ENCODE data around the gene MAGI2. TPM values are rescaled to one million over a fixed set of nuclear protein-coding genes. Genes with fewer than 3 reads are reported as not detected.

Gene MAGI2
- total RNA-seq, 1 experiment from 2014 or later = 0.34 TPM

GRCh38 chr7:78479348-78479747 lies 974.1 kb downstream of the MAGI2 start:
- no peak overlapping the region for H3K27ac ChIP-seq (ENCODE audit: low read depth, low read length, poor library complexity, severe bottlenecking)
- ChIA-PET CTCF (no interaction called here), POLR2A (ENCODE audit: low non-redundant PET) (no interaction called here)
- H3K36me3 ChIP-seq (ENCODE audit: insufficient read depth, low read length, poor library complexity, severe bottlenecking) = no peaks in the 10 kb centered on the region
- DNase-seq (ENCODE audit: low spot score) = no peak
- H3K9me3 ChIP-seq (ENCODE audit: low read depth, low read length, poor library complexity, severe bottlenecking) = no peaks in the 10 kb centered on the region
- no peak overlapping the region for H3K4me3 ChIP-seq (ENCODE audit: low read depth, low read length, poor library complexity, severe bottlenecking)
- H3K27me3 ChIP-seq (replicated peaks; ENCODE audit: insufficient read depth, low read depth, low read length, poor library complexity) = peaks cover 28% of the 10 kb centered on the region
- H3K4me1 ChIP-seq (ENCODE audit: insufficient read depth, low read length, poor library complexity, severe bottlenecking) = no peaks in the 10 kb centered on the region
- no TSS peak for BruUV-seq (replicated peaks)
- intact Hi-C loops (cut with micrococcal nuclease; ENCODE audit: unreplicated experiment) = no loop called here
- TF ChIP-seq, protein P1, sequence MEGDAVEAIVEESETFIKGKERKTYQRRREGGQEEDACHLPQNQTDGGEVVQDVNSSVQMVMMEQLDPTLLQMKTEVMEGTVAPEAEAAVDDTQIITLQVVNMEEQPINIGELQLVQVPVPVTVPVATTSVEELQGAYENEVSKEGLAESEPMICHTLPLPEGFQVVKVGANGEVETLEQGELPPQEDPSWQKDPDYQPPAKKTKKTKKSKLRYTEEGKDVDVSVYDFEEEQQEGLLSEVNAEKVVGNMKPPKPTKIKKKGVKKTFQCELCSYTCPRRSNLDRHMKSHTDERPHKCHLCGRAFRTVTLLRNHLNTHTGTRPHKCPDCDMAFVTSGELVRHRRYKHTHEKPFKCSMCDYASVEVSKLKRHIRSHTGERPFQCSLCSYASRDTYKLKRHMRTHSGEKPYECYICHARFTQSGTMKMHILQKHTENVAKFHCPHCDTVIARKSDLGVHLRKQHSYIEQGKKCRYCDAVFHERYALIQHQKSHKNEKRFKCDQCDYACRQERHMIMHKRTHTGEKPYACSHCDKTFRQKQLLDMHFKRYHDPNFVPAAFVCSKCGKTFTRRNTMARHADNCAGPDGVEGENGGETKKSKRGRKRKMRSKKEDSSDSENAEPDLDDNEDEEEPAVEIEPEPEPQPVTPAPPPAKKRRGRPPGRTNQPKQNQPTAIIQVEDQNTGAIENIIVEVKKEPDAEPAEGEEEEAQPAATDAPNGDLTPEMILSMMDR (conservative IDR thresholded peaks at IDR 0.05; ENCODE audit: low read depth, low read length) = no peak
- TF ChIP-seq EZH2 (IDR thresholded peaks at IDR 0.05; ENCODE audit: borderline replicate concordance, low read depth, low read length, poor library complexity, severe bottlenecking) = no peak

- TF ChIP-seq, protein P1 (conservative IDR thresholded peaks at IDR 0.05; ENCODE audit: low read depth, low read length) = no peak
- no peak for TF ChIP-seq EZH2 (IDR thresholded peaks at IDR 0.05; ENCODE audit: borderline replicate concordance, low read depth, low read length, poor library complexity, severe bottlenecking)
- H3K27me3 ChIP-seq (replicated peaks; ENCODE audit: insufficient read depth, low read depth, low read length, poor library complexity) = peaks cover 26% of the 10 kb centered on the region
- CTCF ChIA-PET = no interaction called here
- H3K36me3 ChIP-seq (ENCODE audit: insufficient read depth, low read length, poor library complexity, severe bottlenecking) = no peaks in the 10 kb centered on the region
- intact Hi-C loops (cut with micrococcal nuclease; ENCODE audit: unreplicated experiment) = no loop called here
- no TSS peak for BruUV-seq (replicated peaks)
- no peak overlapping the region for H3K4me3 ChIP-seq (ENCODE audit: low read depth, low read length, poor library complexity, severe bottlenecking)
- DNase-seq (ENCODE audit: low spot score) = no peak
- POLR2A ChIA-PET (ENCODE audit: low non-redundant PET) = no interaction called here
- H3K4me1 ChIP-seq (ENCODE audit: insufficient read depth, low read length, poor library complexity, severe bottlenecking) = no peaks in the 10 kb centered on the region
- no peaks in the 10 kb centered on the region for H3K9me3 ChIP-seq (ENCODE audit: low read depth, low read length, poor library complexity, severe bottlenecking)
- no peak overlapping the region for H3K27ac ChIP-seq (ENCODE audit: low read depth, low read length, poor library complexity, severe bottlenecking)
These were observed 976.5 kb downstream of the MAGI2 start for GRCh38 chr7:78476851-78477405.

GRCh38 chr7:78473571-78474301 lies 979.7 kb downstream of the MAGI2 start:
- CTCF ChIA-PET = no interaction called here
- H3K4me3 ChIP-seq (ENCODE audit: low read depth, low read length, poor library complexity, severe bottlenecking) = no peak overlapping the region

More at GRCh38 chr7:78473571-78474301, 979.7 kb downstream of the MAGI2 start:
- BruUV-seq (replicated peaks) = no TSS peak
- H3K9me3 ChIP-seq (ENCODE audit: low read depth, low read length, poor library complexity, severe bottlenecking) = no peaks in the 10 kb centered on the region
- peaks cover 24% of the 10 kb centered on the region for H3K27me3 ChIP-seq (replicated peaks; ENCODE audit: insufficient read depth, low read depth, low read length, poor library complexity)
- intact Hi-C loops (cut with micrococcal nuclease; ENCODE audit: unreplicated experiment) = no loop called here
- no peak for DNase-seq (ENCODE audit: low spot score)
- TF ChIP-seq EZH2 (IDR thresholded peaks at IDR 0.05; ENCODE audit: borderline replicate concordance, low read depth, low read length, poor library complexity, severe bottlenecking) = no peak
- TF ChIP-seq, protein P1 (conservative IDR thresholded peaks at IDR 0.05; ENCODE audit: low read depth, low read length) = no peak
- no peaks in the 10 kb centered on the region for H3K4me1 ChIP-seq (ENCODE audit: insufficient read depth, low read length, poor library complexity, severe bottlenecking)
- H3K27ac ChIP-seq (ENCODE audit: low read depth, low read length, poor library complexity, severe bottlenecking) = no peak overlapping the region
- POLR2A ChIA-PET (ENCODE audit: low non-redundant PET) = no interaction called here
- no peaks in the 10 kb centered on the region for H3K36me3 ChIP-seq (ENCODE audit: insufficient read depth, low read length, poor library complexity, severe bottlenecking)

Data from A673 (cell line).